ENCODE data around the gene FBXO39. TPM values are rescaled to one million over a fixed set of nuclear protein-coding genes. Genes with fewer than 3 reads are reported as not detected.

Gene FBXO39
- total and polyA plus RNA-seq, 2 donors from 2014 or later = not detected

DNA sequence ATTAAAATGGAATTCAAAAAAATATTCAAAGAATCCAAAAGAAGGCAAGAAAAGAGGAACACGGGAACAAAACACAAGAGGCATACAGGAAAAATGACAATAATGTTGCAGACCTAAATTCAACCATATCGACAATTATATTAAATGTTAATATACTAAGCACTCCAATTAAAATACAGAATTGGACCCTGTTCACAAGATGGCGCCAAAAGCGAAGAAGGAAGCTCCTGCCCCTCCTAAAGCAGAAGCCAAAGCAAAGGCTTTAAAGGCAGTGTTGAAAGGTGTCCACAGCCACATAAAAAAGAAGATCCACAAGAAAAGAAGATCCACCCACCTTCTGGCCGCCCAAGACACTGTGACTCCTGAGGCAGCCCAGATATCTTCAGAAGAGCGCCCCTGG is 26.5 kb upstream of the FBXO39 start:
- DNase-seq (no peak), FAIRE-seq (no peak)
- no peak for TF ChIP-seq CTCF (IDR thresholded peaks at IDR 0.05; ENCODE audit: borderline replicate concordance, extremely low read depth, insufficient read depth)
- Histone ChIP-seq H3K36me3 (ENCODE audit: control insufficient read depth in 2 of 3, insufficient read depth in 3 of 3, low read length in 3 of 3) (no peaks in the 10 kb centered on the region), H3K27me3 (ENCODE audit: control insufficient read depth, insufficient read depth, low read length) (no peaks in the 10 kb centered on the region), H3K4me1 (ENCODE audit: control insufficient read depth in 2 of 3, insufficient read depth in 2 of 3, low read depth in 1 of 3, low read length in 3 of 3) (peaks cover 0 to 6% (median 0%) of the 10 kb centered on the region in 3 donors), H3K9ac (ENCODE audit: low read length in 3 of 3) (no peak overlapping the region), H3K4me3 (ENCODE audit: low read length in 3 of 3) (no peak overlapping the region), H3K27ac (ENCODE audit: low read depth in 2 of 2, low read length in 2 of 2) (no peak overlapping the region), H3K9me3 (ENCODE audit: control insufficient read depth in 2 of 3, insufficient read depth in 1 of 3, low read length in 3 of 3) (no peaks in the 10 kb centered on the region)
- intact Hi-C loops (cut with DNase I) = no loop called here

GRCh38 chr17:6752068-6752909 is 23.7 kb upstream of the FBXO39 start:
- no peak for FAIRE-seq
- no peak for TF ChIP-seq CTCF (IDR thresholded peaks at IDR 0.05; ENCODE audit: borderline replicate concordance, extremely low read depth, insufficient read depth)
- Histone ChIP-seq H3K9ac (ENCODE audit: low read length in 3 of 3) (no peak overlapping the region), H3K36me3 (ENCODE audit: control insufficient read depth in 2 of 3, insufficient read depth in 3 of 3, low read length in 3 of 3) (no peaks in the 10 kb centered on the region), H3K27ac (ENCODE audit: low read depth in 2 of 2, low read length in 2 of 2) (peak overlapping the region; percentile 39 to 90), H3K4me3 (ENCODE audit: low read length in 3 of 3) (no peak overlapping the region), H3K27me3 (ENCODE audit: control insufficient read depth, insufficient read depth, low read length) (no peaks in the 10 kb centered on the region), H3K9me3 (ENCODE audit: control insufficient read depth in 2 of 3, insufficient read depth in 1 of 3, low read length in 3 of 3) (no peaks in the 10 kb centered on the region), H3K4me1 (ENCODE audit: control insufficient read depth in 2 of 3, insufficient read depth in 2 of 3, low read depth in 1 of 3, low read length in 3 of 3) (peaks cover 0 to 12% (median 0%) of the 10 kb centered on the region in 3 donors)
- intact Hi-C loops (cut with DNase I) = no loop called here
- DNase-seq = peak in 2 of 5 donors; percentile 2 to 41

GRCh38 chr17:6753006-6753445 is 23.0 kb upstream of the FBXO39 start:
- intact Hi-C loops (cut with DNase I) = no loop called here
- no peaks in the 10 kb centered on the region for H3K9me3 ChIP-seq (ENCODE audit: control insufficient read depth in 2 of 3, insufficient read depth in 1 of 3, low read length in 3 of 3)
- no peaks in the 10 kb centered on the region for H3K27me3 ChIP-seq (ENCODE audit: control insufficient read depth, insufficient read depth, low read length)
- H3K4me1 ChIP-seq (ENCODE audit: control insufficient read depth in 2 of 3, insufficient read depth in 2 of 3, low read depth in 1 of 3, low read length in 3 of 3) = peaks cover 0 to 17% (median 0%) of the 10 kb centered on the region in 3 donors
- no peak overlapping the region for H3K4me3 ChIP-seq (ENCODE audit: low read length in 3 of 3)
- H3K9ac ChIP-seq (ENCODE audit: low read length in 3 of 3) = no peak overlapping the region
- no peak for FAIRE-seq
- no peaks in the 10 kb centered on the region for H3K36me3 ChIP-seq (ENCODE audit: control insufficient read depth in 2 of 3, insufficient read depth in 3 of 3, low read length in 3 of 3)
- no peak for TF ChIP-seq CTCF (IDR thresholded peaks at IDR 0.05; ENCODE audit: borderline replicate concordance, extremely low read depth, insufficient read depth)
- peak; percentile 29 to 84 (median 47) for DNase-seq
- peak overlapping the region; percentile 39 to 90 for H3K27ac ChIP-seq (ENCODE audit: low read depth in 2 of 2, low read length in 2 of 2)

Data from kidney (tissue), 14 donors.